GM13976 (cell line): Measurements from ENCODE around the gene GLIPR2.
A peak's percentile ranks its signal among the peaks of the same experiment; 100 is the strongest.

Experiments used
- DNase-seq: peaks from one replicate; pipeline ENCODE4 v3.0.0; 2012; ENCODE audit warnings: low spot score
- CTCF ChIP-seq: IDR thresholded peaks from 2 replicates; pipeline ENCODE4 v1.5.1; 2012; ENCODE audit warnings: borderline replicate concordance, mild to moderate bottlenecking; ENCODE audit not compliant: insufficient read depth; ENCODE audit errors: extremely low read depth, missing control alignments, control extremely low read depth
- in situ Hi-C: fragments of 300-500 bp; cut with MboI; formaldehyde crosslinking; loops from one replicate; pipeline ENCODE4 v1.12.0; 2022; ENCODE audit warnings: low sequenced_read_pairs, mixed read lengths, inconsistent platforms; ENCODE audit not compliant: unreplicated experiment

GLIPR2 gene

GRCh38 chr9:36141761-36142160, 5.2 kb downstream of the GLIPR2 start:
- no peak for DNase-seq
- TF ChIP-seq CTCF: no peak
- in situ Hi-C loops: no loop called here

- in situ Hi-C loops: no loop called here
- DNase-seq: no peak
- TF ChIP-seq CTCF: no peak
Observed at GRCh38 chr9:36142510-36143244, 6.1 kb downstream of the GLIPR2 start.

- in situ Hi-C loops: no loop called here
- DNase-seq: no peak
- TF ChIP-seq CTCF: no peak
Observed at GRCh38 chr9:36143245-36143641, 6.7 kb downstream of the GLIPR2 start.

GRCh38 chr9:36144309-36145232, 8.0 kb downstream of the GLIPR2 start:
- DNase-seq: peak; percentile 50
- TF ChIP-seq CTCF: no peak
- in situ Hi-C loops: no loop called here

DNA sequence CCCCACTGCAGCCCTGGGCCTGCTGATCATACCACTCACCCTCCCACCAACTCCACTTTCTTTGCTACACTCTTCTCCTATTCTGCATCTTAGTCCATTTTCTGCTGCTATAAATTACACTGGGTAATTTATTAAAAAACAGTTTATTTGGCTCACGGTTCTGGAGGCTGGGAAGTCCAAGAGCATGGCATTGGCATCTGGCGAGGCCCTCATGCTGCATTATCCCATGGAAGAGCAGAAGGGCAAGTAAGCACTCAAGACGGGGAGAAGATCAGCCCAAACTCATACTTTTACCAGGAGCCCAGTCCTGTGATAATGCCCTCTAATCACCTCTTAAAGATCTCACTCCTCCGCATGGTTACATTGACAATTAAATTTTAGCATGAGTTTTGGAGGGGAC, 9.4 kb downstream of the GLIPR2 start:
- DNase-seq: no peak
- in situ Hi-C loops: no loop called here
- TF ChIP-seq CTCF: no peak

DNA sequence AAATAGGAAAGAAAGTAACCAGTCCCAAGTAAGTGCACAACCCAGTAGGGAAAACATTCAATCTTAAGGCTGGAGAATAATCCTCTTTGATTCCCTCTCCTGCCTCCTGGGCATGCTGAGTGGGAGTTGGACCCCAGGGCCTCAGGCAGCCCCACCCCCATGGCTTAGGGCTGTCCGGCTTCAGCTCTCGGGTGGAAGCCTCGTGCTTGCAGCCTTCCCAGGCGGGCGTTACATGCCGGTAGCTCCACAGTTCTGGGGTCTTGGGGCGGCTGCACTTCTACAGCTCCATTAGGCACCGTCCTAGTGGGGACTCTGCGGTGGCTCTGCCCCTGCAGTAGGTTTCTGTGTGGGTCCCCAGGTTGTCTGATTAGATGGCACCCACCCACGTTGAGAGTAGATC, 10.1 kb downstream of the GLIPR2 start:
- no peak for DNase-seq
- no peak for TF ChIP-seq CTCF
- in situ Hi-C loops: no loop called here
